SK-N-SH treated with all-trans-retinoic acid at 6 μM for 48 hours (cell line): Measurements from ENCODE around the gene UGT1A4.

ENCODE experiments used
- ATAC-seq: fragments of 200-7000 bp; cut with Tn5 transposase; 3 replicates; pipeline ENCODE4 v1.9.1; 2020; ENCODE audit warnings: mild to moderate bottlenecking, moderate library complexity
- ARNTL ChIP-seq: fragments of 450-650 bp; formaldehyde crosslinking; IDR thresholded peaks from 2 replicates; pipeline ENCODE4 v1.5.0; 2020; ENCODE audit warnings: low read depth, mild to moderate bottlenecking, moderate library complexity, borderline replicate concordance
- BACH2 ChIP-seq: fragments of 250-450 bp; sonication (Bioruptor Pico); IDR thresholded peaks from 2 replicates; pipeline ENCODE4 v1.9.0; 2021; ENCODE audit warnings: mild to moderate bottlenecking, borderline replicate concordance
- CREB5 ChIP-seq: fragments of 250-450 bp; sonication (Bioruptor Pico); IDR thresholded peaks from 2 replicates; pipeline ENCODE4 v1.5.1; 2020; ENCODE audit warnings: low read depth, mild to moderate bottlenecking, moderate library complexity
- CSDC2 ChIP-seq: fragments of 250-450 bp; sonication (Bioruptor Pico); IDR thresholded peaks from 2 replicates; pipeline ENCODE4 v1.5.0; 2020; ENCODE audit warnings: mild to moderate bottlenecking, moderate library complexity
- CSRNP3 ChIP-seq: fragments of 250-450 bp; sonication (Bioruptor Pico); IDR thresholded peaks from 2 replicates; pipeline ENCODE4 v1.5.1; 2021; ENCODE audit warnings: mild to moderate bottlenecking, moderate library complexity
- ESRRG ChIP-seq: fragments of 250-450 bp; sonication (Bioruptor Pico); IDR thresholded peaks from 2 replicates; pipeline ENCODE4 v1.6.1; 2021; ENCODE audit warnings: mild to moderate bottlenecking
- GLIS3 ChIP-seq: fragments of 250-450 bp; sonication (Bioruptor Pico); IDR thresholded peaks from 2 replicates; pipeline ENCODE4 v1.5.0; 2020; ENCODE audit warnings: mild to moderate bottlenecking, moderate library complexity
- ISL1 ChIP-seq: fragments of 250-450 bp; sonication (Bioruptor Pico); IDR thresholded peaks from 2 replicates; pipeline ENCODE4 v2.1.2; 2022; ENCODE audit warnings: mild to moderate bottlenecking, moderate library complexity
- OSR1 ChIP-seq: fragments of 250-450 bp; sonication (Bioruptor Pico); IDR thresholded peaks from 2 replicates; pipeline ENCODE4 v1.8.0; 2022; ENCODE audit warnings: moderate library complexity, mild to moderate bottlenecking, inconsistent platforms
- PATZ1 ChIP-seq: fragments of 250-450 bp; sonication (Bioruptor Pico); IDR thresholded peaks from 2 replicates; pipeline ENCODE4 v1.8.0; 2020; ENCODE audit warnings: mild to moderate bottlenecking, moderate library complexity, borderline replicate concordance
- POU6F1 ChIP-seq: fragments of 250-450 bp; sonication (Bioruptor Pico); IDR thresholded peaks from 2 replicates; pipeline ENCODE4 v1.8.0; 2021; ENCODE audit warnings: low read depth, mild to moderate bottlenecking, moderate library complexity, borderline replicate concordance
- PPARA ChIP-seq: fragments of 250-450 bp; sonication (Bioruptor Pico); IDR thresholded peaks from 2 replicates; pipeline ENCODE4 v1.5.0; 2020; ENCODE audit warnings: mild to moderate bottlenecking, borderline replicate concordance
- SNAI2 ChIP-seq: fragments of 250-450 bp; sonication (Bioruptor Pico); IDR thresholded peaks from 2 replicates; pipeline ENCODE4 v1.5.0; 2020; ENCODE audit warnings: mild to moderate bottlenecking, moderate library complexity
- TCF4 ChIP-seq: fragments of 250-450 bp; sonication (Bioruptor Pico); IDR thresholded peaks from 2 replicates; pipeline ENCODE4 v1.8.0; 2021; ENCODE audit warnings: mild to moderate bottlenecking, moderate library complexity, borderline replicate concordance
- TOX ChIP-seq: fragments of 250-450 bp; sonication (Bioruptor Pico); IDR thresholded peaks from 2 replicates; pipeline ENCODE4 v1.8.0; 2021; ENCODE audit warnings: mild to moderate bottlenecking, moderate library complexity, borderline replicate concordance
- TSHZ2 ChIP-seq: fragments of 250-450 bp; sonication (Bioruptor Pico); IDR thresholded peaks from 2 replicates; pipeline ENCODE4 v1.5.0; 2020; ENCODE audit warnings: mild to moderate bottlenecking, moderate library complexity
- ZFP3 ChIP-seq: fragments of 250-450 bp; sonication (Bioruptor Pico); IDR thresholded peaks from 2 replicates; pipeline ENCODE4 v1.5.0; 2020; ENCODE audit warnings: mild to moderate bottlenecking, moderate library complexity
- ZFP30 ChIP-seq: fragments of 450-650 bp; formaldehyde crosslinking; IDR thresholded peaks from 2 replicates; pipeline ENCODE4 v1.5.0; 2022; ENCODE audit warnings: mild to moderate bottlenecking, moderate library complexity
- ZNF565 ChIP-seq: fragments of 450-650 bp; formaldehyde crosslinking; conservative IDR thresholded peaks from 2 replicates; pipeline ENCODE4 v1.5.0; 2020; ENCODE audit warnings: low read depth, mild to moderate bottlenecking, moderate library complexity
- ZNF70 ChIP-seq: fragments of 450-650 bp; formaldehyde crosslinking; IDR thresholded peaks from 2 replicates; pipeline ENCODE4 v1.5.0; 2020; ENCODE audit warnings: mild to moderate bottlenecking, moderate library complexity
- ZNF8 ChIP-seq: fragments of 450-650 bp; formaldehyde crosslinking; IDR thresholded peaks from 2 replicates; pipeline ENCODE4 v1.5.0; 2020; ENCODE audit warnings: mild to moderate bottlenecking, moderate library complexity

Gene UGT1A4

GRCh38 chr2:233712611-233713261 lies 5.8 kb upstream of the UGT1A4 start, which contains the start of gene UGT1A5:
Gene UGT1A5, plus strand, starts transcription at chr2:233712907. Its CDS starts 85 bp downstream, at chr2:233712992.
- no peak for TF ChIP-seq BACH2
- TF ChIP-seq GLIS3, result no peak
- TF ChIP-seq ISL1, result no peak
- ATAC-seq, result no peak

GRCh38 chr2:233713262-233713615 lies 5.3 kb upstream of the UGT1A4 start:
- no peak for ATAC-seq
- TF ChIP-seq GLIS3, result no peak
- no peak for TF ChIP-seq CSDC2 (CRISPR knock-in tag)
- no peak for TF ChIP-seq PATZ1 (CRISPR knock-in tag)
- no peak for TF ChIP-seq OSR1 (CRISPR knock-in tag)

- TF ChIP-seq TCF4 (CRISPR knock-in tag) (no peak), ZNF70 (CRISPR knock-in tag) (no peak), SNAI2 (no peak), CSRNP3 (CRISPR knock-in tag) (no peak), CREB5 (CRISPR knock-in tag) (no peak), TOX (CRISPR knock-in tag) (no peak), BACH2 (no peak), ZFP30 (no peak), ISL1 (no peak), ZNF565 (CRISPR knock-in tag) (no peak), POU6F1 (no peak), TSHZ2 (no peak), ZFP3 (CRISPR knock-in tag) (no peak), ESRRG (no peak), ARNTL (CRISPR knock-in tag) (no peak), ZNF8 (CRISPR knock-in tag) (no peak)
- ATAC-seq, result no peak
These were observed 4.4 kb upstream of the UGT1A4 start for GRCh38 chr2:233714121-233714520.

- no peak for ATAC-seq
- TF ChIP-seq PPARA (CRISPR knock-in tag) (no peak), CSRNP3 (CRISPR knock-in tag) (no peak), GLIS3 (no peak), ZNF70 (CRISPR knock-in tag) (no peak), ZNF565 (CRISPR knock-in tag) (no peak), PATZ1 (CRISPR knock-in tag) (no peak), OSR1 (CRISPR knock-in tag) (no peak), ZFP3 (CRISPR knock-in tag) (no peak), BACH2 (no peak), POU6F1 (no peak)
These were observed 10.3 kb downstream of the UGT1A4 start, which contains the start of gene UGT1A3 for GRCh38 chr2:233728723-233729301. Gene UGT1A3, plus strand, starts transcription at chr2:233729042. Its CDS starts 85 bp downstream, at chr2:233729127.
